Anterior cingulate cortex (tissue), 58 donors: ENCODE measurements around the gene PAX5.

Experiments used
- DNase-seq, 58 donors: peaks; one replicate each; lab custom pipeline; 2025; lab: John Stamatoyannopoulos, UW

The PAX5 gene

DNA sequence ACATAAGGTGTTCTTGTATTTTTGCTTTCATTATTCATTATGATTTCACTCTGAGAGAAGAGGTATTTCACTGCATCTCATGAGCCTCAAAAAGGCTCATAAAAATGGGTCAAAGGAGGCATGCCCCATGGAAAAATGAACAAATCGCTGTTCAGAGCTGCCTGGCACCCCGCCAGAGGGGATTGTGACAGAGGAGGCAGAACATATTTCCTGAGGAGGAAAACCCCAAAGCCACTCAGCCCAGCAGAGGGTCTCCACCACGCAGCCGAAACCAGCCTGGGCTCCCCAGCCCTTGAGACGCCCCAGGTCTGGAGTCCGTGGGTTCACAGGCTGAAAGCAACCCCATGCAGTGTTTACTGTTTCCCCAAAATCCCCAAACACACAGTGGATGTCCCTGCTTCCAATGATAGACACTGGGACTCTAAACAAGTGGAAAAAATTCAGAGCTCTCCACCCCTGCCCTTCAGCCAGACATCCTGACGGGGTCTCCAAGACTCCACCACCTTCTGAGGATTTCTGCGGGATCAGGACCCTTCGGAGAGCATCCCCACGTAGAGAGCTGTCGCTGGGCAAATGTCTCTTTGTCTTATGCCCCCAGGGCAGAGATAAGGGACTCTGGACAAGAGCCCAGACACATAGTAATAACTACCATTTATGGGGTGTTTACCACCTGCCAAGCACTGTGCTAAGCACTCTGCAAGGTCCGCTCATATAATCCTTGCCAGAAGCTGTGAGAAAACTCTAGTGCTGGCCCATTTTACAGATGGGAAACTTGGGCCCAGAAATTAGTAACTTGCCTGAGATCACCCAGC is 122.3 kb downstream of the PAX5 start:
- no peak for DNase-seq

DNA sequence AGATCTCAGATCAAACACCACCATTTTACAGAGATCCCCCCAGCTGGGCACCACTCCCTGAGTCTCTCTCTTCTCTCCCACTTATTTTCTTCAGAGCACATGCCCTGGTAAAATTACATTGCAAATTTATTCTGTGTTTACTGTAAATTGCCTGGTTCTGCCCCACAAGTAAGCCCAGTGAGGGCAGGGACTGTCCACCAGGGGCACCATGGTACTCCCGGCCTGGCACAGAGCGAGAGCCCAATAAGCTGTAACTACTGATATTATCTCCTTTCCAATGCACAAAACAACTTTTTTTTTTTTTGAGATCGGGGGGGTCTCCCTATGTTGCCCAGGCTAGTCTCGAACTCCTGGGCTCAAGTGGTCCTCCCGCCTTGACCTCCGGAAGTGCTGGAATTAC is 123.0 kb downstream of the PAX5 start:
- DNase-seq, result no peak

DNA sequence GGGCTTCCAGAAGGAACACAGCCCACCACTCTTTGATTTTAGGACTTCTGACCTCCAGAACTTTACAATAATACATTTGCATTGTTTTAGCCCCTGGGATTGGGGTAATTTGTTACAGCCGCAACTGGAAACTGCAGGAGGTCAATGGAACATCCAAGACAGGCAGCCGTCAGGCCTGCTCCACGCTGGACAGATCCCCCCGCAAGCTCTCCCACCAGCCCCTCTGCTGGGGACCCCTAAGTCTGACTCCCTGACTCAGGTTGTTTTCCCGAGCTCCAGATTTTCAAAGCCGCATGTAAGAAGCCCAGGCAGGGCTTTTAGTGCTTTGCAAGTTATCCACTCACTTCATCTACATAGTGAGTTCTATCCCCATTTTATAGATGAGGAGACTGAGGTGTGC is 127.6 kb downstream of the PAX5 start:
- no peak for DNase-seq

DNA sequence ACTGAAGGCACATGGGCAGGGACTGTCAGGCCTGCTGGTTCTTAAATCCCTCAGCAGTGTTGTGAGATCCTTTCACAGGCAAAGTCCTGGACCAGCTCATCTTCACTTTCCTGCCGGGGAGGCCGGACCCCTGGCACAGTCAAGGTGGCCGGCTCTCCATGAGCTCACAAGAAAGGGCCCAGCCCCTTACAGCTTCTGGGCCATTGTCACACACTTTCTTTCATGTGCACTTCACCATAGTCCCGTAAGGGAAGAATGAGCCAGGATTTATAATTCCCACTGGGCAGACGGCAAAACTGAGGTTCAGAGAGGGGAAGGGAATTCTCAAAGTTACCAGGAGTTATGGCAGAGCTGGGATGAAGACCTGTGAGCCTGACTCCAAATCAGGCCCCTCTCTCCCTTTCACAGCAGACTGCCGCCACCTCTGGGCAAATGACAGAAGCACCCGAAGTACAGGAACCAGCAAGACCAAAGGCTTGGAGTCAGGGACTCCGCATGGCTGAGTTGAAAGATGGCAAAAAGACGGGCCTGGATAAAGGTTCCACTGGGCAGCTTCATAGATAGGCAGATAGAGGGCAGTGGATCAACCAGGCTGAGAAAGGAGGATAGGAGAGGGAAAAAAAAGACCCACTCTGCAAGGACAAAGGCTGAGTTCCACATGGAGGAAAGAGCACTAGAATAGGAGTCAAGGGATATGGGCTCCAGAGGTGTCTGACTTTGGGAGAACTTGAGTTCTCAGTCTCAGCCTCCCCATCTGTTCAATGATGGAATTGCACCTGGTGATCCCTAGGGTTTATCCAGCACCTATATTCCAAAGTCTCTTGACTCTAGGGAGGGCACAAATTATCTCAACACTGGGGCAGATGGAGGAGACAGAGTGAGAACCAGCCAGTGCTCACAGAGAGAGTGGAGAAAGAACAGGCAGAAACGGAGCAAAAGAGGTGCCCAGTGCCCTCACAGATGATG is 128.7 kb downstream of the PAX5 start:
- DNase-seq, result no peak

DNA sequence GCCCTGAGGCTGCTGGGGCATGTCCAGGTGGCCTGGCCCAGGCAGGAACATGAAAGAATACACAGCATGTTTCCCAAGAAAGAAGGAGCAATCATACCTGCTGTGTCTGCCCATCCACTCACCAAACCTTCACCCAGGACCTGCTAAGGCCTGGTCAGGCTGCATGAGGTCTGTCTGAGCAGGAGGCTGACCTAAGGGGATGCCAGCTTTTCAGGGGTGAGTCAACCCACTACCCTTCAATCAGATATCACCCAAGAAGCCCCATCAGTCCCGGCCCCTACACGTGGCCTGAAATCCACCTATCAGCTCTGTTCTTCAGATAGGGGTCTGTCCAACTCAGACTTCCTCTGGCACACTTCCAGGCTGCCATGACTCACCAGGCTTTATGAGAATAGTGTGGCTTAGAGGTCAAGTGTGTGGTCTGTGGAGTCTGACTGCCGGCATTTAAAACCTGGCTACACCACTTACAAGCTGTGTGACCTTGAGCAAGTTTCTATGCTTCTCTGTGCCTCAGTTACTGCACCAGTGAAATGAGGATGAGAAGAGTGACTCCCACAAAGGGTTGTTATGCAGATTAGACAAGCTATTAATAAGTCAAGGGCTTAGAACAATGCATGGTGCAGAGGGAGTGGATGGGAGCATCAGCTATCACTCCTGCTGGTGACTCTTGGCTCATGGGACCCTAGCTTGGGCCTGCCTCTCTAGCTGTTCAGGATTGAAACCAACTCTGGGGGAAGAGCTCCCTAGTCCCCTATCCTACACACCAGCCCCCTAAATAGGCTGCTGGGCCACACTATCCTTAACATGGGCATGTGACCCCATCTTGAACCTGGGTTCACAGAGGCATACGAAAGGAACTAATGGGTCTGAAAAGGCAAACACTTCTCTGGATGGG is 130.3 kb downstream of the PAX5 start:
- no peak for DNase-seq

DNA sequence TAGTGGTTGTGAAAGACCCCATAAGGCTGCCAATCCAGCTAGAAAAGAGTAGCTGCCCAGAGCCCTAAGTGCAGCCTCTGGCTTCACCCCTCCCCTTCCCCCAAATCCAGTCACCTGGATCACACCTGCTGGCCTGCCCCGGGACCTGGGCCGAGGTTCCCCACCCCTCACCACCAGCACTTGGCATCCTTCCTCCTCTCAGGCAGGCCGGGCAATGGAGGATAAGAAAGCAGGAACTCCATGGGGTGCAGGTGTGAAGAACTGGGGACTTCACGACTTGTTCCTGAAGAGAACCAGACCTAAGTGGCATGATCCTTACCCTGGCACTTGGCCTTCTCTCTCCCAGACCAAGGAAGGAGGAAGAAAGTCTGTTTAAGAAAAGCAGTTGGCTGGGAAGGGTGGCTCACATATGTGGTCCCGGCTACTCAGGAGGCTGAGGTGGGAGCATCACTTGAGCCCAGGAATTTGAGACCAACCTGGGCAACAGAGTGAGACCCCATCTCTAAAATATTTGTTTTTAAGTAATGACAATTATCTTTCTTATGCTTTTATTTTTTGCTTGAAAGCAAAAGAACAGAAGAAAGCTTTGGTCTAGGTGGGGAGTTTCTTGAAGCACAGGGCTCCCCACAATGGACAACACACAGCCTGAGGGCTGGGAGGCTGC is 131.1 kb downstream of the PAX5 start:
- no peak for DNase-seq

DNA sequence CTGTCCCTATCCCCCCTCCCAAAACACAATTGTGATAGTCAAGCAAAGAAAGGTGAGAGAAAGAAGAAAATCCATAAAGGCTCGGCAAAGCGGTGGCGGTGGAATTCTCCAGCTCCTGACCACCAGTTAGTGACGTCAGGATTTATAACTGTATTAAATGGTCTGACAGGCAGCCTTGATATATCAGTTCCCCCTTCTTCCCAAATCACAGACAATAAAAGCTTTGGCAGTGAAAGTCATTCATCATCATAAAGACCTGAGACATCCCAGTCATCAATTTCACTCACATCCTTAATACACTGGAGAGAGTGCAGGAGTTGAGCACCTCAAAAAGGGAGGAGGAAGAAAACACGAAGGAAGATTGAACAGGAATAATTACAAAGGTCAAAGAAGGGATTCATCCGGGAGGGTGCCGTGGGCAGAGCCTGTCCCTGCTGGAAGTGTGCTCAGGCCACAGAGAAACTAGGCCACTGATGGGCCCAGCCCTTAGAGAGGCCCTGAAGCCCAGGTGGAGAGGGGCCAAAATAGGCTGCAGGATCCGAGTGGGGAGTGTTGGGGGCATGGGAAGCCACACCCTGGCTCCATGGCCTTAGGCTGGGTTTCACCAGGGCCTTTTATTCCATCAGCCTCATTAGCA is 131.9 kb downstream of the PAX5 start:
- DNase-seq, result no peak

DNA sequence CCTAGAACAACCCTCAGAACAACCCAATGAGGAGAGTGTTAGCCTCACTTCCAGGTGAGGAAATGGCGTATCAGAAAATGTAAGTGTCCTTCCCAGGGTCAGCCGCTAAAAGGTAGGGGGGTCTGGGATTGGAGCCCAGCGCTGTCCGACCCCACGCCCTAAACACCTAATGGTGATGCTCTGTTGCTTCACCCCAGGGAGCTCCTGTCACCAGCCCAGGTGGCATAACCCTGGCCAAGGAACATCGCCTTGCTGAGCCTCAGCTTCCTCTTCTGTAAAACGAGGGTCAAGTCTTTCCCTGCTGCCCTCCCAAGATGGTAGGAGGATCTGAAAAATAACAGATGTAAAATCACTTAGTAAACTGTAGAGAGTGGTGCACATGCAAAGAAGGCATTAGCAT is 132.5 kb downstream of the PAX5 start:
- DNase-seq, result no peak

DNA sequence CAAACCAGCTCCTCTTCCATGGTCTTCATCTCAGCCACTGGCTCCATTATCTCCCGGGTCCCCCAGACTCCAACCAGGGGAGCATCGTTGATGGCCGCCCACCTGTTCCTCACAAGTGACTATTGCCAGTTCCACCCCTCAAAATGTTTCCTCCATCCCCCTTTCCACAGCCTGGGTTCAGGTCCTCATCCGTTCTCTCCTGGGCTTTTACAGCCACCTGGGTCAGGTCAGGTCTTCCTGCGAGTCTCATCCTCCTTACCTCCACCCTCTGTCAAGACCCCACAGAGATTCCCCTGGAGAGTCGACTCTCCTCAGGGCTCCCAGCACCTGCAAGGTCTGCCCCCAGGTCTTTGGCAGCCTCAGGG is 133.2 kb downstream of the PAX5 start:
- no peak for DNase-seq

DNA sequence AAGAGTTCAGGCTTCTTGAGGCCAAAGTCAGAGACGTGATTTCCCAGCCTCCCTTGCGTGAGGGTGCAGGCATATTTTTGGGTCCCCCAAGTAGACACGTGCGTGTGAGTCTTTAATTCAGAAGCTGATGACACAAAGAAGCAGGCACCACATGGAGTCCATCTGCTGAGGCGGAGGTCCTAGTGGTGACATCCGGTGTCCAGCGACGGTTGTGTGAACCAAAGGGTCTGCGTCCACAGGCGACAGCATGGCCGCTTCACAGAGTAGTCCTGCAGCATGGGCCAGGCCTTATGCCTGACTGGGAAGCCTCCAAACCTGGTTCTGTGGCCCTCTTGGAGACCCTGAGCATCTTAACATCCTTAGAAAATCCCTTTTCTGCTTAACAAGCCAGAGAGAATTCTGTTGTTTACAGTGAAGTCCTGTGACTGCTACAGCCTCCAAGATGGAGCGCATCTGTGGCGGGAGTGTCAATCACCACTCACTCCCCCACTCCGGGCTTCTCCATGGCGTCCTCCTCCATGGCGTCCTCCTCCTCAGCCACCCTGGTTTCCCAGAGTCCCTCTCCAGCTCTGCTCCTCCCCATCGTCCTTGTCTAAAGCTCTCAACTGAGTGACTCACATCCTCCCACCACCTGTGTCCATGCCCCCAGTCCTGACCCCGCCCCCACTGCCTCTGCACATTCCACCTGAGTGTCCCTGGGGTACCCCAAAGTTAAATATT is 133.8 kb downstream of the PAX5 start:
- DNase-seq, result no peak

DNA sequence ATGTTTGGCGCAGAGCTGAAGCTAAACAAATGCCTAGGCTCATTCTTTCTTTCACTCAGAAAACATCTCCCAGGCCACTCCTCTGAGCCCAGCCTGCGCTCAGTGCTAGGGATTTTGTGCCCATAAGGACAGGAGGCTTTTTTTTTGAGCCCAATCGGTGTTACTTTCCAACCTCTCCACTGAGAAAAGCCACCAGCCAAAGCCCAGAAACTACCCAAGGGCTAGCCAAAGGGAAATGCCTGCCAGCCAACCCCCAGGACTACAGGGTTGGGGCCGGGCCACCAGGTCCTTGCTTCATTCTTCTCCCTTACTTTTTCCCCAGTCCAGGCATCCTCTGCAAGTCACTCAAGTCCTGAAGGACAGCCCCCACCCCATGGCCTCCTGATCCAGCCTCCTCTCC is 134.7 kb downstream of the PAX5 start:
- no peak for DNase-seq

DNA sequence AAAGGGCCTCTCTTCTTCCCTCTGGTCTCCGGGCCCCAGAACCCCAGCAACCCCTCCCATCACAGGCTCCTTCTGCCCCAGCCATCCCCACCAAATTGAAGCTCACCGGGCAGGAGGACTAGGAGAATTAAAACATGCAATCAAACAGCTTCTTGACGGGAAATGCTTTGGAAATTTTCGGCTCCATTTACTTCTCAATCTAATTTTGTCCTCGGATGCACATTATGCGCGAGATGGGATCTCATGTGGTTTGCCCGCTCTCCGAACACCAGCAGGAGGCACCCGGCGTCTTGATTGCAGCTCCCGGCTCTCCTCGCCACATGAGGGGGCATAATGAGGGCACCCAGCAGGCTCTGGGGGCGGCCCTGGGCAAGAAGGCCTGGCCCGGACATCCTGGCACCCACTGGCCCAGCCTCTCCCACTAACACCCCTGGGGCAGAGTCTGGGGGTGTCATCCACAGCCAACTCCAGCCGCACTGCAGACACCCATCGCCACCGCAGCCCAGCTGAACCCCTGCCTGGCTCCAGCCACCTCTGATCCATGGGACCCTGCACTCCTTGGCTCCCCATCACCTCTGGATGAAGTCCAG is 135.5 kb downstream of the PAX5 start:
- DNase-seq, result no peak

DNA sequence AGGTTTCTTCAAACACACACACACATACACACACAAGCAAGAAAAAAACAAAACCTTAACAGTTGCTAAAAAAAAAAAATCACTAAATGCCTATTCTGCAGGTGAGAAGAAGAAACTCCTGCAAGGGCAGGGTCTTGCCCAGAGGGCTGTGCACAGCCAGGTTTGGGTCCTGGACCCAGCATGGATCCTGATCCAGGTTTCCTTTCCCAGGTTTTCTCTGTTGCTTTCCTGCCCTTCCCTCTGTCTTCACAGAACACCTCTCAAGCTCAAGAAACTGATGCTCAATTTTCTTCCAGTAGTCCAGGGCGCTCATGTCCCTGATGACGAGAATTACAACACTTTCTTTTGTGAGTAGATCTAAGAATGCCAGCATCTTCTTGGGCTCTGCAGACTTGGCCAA is 136.6 kb downstream of the PAX5 start:
- no peak for DNase-seq

DNA sequence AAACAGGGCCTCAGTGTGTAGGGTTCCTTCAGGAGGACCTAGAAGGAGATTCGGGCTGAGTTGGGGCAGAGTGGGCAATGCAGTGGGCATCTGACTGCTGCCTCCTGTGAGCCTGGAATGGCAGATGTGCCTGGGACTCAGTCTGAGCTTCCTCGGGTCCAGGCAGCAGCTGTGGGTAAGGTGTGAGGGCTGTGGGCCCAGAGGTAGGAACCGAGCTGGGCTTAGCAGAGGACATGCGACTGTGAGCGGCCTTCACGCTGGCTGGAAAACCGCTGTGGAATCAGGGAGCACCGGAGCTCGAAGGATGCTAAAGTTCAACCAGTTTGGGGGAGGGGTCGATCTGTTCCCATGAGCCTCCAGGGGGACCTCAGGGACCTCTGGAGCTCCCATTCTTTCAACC is 137.0 kb downstream of the PAX5 start:
- DNase-seq, result no peak

DNA sequence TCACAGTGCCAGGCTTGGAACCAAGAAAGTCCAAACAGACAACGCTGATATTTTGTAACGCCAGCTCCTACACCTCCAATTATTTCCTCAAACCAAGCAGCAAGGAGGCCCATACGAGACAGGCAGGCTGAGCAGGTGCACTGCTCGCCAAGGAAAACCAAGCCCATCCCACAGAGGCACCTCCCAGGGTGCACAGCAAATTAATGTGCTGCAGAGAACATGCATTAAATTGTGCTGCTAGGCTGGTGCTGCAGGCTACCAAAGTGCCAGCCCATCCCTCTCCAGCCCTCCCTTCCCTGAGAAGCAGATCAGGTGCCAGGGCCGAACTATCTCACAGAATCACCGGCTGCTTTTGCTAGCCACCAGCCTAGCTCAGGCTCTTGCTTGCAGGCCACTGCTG is 137.8 kb downstream of the PAX5 start:
- DNase-seq, result no peak

DNA sequence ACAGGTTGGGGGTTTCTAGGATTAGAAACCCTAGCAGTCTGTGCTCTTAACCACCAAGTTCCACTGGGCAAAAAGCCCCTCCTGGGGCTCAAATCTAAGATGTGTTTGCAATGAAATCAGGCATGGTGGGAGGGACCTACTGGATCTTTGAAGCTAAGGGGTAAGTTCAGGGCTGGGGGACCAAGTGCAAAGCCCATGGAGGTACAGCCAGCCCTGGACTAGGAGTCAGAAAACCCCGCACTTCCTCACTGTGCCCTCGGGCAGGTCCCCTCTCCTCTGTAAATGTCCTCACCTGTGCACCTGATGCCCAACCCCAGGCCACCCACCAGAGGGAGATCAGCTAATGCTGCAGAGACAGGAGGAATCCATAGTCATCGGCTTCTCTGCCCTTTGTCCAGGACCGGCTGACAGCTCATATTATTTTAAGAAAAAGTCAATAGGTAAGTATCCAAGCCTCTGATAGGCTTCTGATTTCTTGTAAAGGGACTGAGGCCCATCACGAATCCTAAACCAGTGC is 138.3 kb downstream of the PAX5 start:
- no peak for DNase-seq

DNA sequence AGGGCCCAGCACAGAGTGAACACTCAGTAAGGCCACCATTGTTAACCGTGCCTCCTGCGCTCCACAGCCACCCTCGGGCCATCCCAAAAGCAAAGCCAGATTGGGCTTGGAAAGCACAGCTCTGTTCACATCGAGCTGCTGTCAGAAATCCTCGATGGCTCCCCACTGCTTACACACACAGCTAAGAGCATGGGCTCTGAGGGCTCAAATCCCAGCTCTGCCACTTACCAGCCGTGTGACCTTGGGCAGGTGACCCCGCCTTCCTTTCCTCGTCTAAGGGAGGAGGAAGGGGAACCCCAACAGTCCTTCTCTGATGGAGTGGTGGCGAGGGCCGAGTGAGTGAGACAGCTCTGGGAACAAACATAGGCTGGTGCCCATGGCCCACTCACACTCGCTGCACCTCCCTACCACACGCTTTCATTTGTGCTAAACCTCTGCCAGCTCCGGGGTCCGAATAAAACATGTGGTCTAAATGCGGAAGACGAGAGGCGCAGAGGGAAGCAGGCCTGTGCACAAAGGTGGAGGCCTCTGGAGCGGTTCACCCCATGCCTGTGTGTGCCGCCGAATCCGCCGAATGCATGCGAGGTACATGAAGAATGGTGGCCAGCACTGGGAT is 139.3 kb downstream of the PAX5 start:
- no peak for DNase-seq

DNA sequence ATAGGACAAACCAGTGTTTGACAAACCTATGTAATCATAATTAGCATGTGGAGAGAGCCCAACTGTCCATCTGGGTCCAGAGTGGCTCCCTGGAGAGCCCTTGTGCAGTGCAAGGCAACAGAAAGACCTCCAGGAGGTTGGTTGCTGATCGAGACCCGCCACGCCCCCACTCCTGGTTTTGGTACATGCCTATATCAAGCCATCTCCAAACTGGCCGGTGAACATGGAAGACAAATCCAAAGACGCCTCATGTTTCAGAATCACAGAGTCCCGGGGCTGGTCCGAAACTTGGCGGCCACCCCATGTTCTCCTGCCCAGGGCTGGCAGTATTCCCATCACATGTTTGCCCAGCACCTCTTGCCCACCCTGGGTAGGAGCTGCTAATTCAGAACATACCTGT is 140.2 kb downstream of the PAX5 start:
- no peak for DNase-seq
